ENCODE results near the gene RBBP8NL. TPM values are rescaled to one million over a fixed set of nuclear protein-coding genes. Genes with fewer than 3 reads are reported as not detected.

Gene RBBP8NL
- total and polyA plus RNA-seq, 4 donors: under 0.01 to 0.14 TPM; not detected in 2

DNA sequence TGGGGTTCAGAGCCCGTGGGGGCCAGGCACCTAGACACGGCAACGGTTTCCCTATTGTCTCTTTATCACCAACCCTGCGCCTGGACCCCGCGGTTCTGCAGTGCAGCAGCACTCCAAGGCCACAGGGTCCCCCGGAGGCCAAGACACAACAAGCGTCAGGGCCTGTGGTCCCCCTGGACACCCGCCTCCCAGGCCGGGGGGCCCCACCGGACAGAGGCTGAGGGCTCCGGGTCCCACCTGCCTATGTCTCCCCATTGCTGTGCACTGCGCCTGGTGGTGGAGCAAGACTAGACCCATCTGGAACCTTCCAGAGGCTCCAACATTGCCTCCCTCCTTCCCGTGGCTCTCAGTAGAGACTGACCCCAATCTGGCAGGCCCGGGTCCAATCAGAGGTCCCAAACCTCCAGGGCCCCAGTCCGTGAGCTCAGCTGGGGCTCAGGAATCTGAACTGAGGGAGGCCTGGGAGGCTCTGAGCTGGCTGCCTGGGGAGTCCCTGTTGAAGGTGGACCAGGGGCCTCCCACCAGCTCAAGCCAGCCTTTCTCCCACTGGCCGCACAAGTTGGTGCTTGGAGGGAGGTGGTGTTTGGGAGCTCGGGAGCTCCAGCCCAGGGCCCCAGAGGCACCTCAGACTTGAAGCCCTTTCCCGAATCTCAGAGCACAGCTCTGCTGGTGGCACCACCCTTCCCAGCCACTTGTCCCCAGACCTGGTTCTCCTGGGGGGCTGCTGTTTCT lies 39.6 kb upstream of the RBBP8NL start:
- 76% methylated on average over 19 of the region's 19 CpGs for WGBS
- H3K9me3 ChIP-seq (ENCODE audit: control insufficient read depth in 4 of 4, low read length in 3 of 4): no peaks in the 10 kb centered on the region
- no peak overlapping the region for H3K4me3 ChIP-seq (ENCODE audit: low read depth in 1 of 3, low read length in 3 of 3)
- no peaks in the 10 kb centered on the region for H3K4me1 ChIP-seq (ENCODE audit: control insufficient read depth in 4 of 4, insufficient read depth in 4 of 4, low read length in 3 of 4)
- H3K27me3 ChIP-seq (ENCODE audit: control insufficient read depth in 4 of 4, insufficient read depth in 4 of 4, low read length in 3 of 4): peaks cover 0 to 3% (median under 1%) of the 10 kb centered on the region in 4 donors
- H3K9ac ChIP-seq (ENCODE audit: low read depth in 1 of 2, low read length in 2 of 2): no peak overlapping the region
- H3K36me3 ChIP-seq (ENCODE audit: control insufficient read depth in 4 of 4, insufficient read depth in 3 of 4, low read depth in 1 of 4, low read length in 3 of 4): no peaks in the 10 kb centered on the region
- DNase-seq (ENCODE audit: low spot score): no peak
- no peak overlapping the region for H3K27ac ChIP-seq (ENCODE audit: low read depth in 1 of 2, low read length in 2 of 2)
- TF ChIP-seq, protein P1, sequence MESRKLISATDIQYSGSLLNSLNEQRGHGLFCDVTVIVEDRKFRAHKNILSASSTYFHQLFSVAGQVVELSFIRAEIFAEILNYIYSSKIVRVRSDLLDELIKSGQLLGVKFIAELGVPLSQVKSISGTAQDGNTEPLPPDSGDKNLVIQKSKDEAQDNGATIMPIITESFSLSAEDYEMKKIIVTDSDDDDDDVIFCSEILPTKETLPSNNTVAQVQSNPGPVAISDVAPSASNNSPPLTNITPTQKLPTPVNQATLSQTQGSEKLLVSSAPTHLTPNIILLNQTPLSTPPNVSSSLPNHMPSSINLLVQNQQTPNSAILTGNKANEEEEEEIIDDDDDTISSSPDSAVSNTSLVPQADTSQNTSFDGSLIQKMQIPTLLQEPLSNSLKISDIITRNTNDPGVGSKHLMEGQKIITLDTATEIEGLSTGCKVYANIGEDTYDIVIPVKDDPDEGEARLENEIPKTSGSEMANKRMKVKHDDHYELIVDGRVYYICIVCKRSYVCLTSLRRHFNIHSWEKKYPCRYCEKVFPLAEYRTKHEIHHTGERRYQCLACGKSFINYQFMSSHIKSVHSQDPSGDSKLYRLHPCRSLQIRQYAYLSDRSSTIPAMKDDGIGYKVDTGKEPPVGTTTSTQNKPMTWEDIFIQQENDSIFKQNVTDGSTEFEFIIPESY (IDR thresholded peaks at IDR 0.05): no peak
- TF ChIP-seq NR2F2 (IDR thresholded peaks at IDR 0.05) (no peak), FOXA2 (IDR thresholded peaks at IDR 0.05) (no peak), JUND (IDR thresholded peaks at IDR 0.05) (no peak), YY1 (IDR thresholded peaks at IDR 0.05) (no peak), GABPA (IDR thresholded peaks at IDR 0.05 in 1 of 2, conservative IDR thresholded peaks at IDR 0.05 in 1 of 2) (no peak), HNF4G (IDR thresholded peaks at IDR 0.05) (no peak), FOXA1 (IDR thresholded peaks at IDR 0.05) (no peak), HNF4A (conservative IDR thresholded peaks at IDR 0.05) (no peak)
- TF ChIP-seq, protein P2, sequence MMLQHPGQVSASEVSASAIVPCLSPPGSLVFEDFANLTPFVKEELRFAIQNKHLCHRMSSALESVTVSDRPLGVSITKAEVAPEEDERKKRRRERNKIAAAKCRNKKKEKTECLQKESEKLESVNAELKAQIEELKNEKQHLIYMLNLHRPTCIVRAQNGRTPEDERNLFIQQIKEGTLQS (IDR thresholded peaks at IDR 0.05): no peak
- TF ChIP-seq, protein P3, sequence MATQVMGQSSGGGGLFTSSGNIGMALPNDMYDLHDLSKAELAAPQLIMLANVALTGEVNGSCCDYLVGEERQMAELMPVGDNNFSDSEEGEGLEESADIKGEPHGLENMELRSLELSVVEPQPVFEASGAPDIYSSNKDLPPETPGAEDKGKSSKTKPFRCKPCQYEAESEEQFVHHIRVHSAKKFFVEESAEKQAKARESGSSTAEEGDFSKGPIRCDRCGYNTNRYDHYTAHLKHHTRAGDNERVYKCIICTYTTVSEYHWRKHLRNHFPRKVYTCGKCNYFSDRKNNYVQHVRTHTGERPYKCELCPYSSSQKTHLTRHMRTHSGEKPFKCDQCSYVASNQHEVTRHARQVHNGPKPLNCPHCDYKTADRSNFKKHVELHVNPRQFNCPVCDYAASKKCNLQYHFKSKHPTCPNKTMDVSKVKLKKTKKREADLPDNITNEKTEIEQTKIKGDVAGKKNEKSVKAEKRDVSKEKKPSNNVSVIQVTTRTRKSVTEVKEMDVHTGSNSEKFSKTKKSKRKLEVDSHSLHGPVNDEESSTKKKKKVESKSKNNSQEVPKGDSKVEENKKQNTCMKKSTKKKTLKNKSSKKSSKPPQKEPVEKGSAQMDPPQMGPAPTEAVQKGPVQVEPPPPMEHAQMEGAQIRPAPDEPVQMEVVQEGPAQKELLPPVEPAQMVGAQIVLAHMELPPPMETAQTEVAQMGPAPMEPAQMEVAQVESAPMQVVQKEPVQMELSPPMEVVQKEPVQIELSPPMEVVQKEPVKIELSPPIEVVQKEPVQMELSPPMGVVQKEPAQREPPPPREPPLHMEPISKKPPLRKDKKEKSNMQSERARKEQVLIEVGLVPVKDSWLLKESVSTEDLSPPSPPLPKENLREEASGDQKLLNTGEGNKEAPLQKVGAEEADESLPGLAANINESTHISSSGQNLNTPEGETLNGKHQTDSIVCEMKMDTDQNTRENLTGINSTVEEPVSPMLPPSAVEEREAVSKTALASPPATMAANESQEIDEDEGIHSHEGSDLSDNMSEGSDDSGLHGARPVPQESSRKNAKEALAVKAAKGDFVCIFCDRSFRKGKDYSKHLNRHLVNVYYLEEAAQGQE (IDR thresholded peaks at IDR 0.05): no peak
- TF ChIP-seq, protein P4, sequence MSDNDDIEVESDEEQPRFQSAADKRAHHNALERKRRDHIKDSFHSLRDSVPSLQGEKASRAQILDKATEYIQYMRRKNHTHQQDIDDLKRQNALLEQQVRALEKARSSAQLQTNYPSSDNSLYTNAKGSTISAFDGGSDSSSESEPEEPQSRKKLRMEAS (IDR thresholded peaks at IDR 0.05): no peak

DNA sequence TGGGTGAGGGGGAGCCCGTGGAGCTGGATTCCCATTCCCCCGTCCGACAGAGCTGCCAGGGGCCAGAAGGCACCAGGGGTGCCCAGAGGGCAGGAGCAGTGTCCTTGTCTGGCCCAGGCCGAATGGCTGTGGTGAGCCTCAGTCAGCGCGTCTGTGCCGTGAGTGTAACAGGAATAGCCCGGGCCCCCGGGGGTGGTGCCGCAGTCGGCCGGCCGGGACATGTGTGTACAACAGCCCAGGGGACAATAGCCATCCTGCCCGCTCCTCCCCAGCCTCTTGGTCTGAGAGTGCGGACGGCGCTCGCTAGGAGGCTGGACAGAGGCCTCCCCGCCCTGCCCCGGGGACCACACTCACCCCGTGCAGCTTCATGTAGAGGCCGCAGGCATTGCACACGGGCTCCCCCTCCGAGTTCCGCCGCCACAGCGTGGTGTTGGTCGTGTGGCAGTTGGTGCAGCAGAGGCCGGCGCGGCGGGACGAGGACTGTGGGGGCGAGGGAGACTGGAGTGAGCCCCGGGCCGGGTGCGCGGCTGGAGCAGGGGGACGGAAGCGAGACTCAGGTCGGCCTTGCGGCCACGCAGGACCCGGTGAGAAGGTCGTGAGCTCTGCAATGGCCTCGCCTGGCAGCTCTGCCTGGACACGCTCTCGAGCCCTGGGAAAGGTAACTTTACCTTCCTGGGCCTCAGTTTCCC lies 38.9 kb upstream of the RBBP8NL start:
- DNase-seq (ENCODE audit: low spot score): no peak
- H3K4me3 ChIP-seq (ENCODE audit: low read depth in 1 of 3, low read length in 3 of 3): no peak overlapping the region
- no peak overlapping the region for H3K9ac ChIP-seq (ENCODE audit: low read depth in 1 of 2, low read length in 2 of 2)
- no peak for TF ChIP-seq RXRA (IDR thresholded peaks at IDR 0.05)
- no peak for TF ChIP-seq RAD21 (IDR thresholded peaks at IDR 0.05)
- no peak for TF ChIP-seq TAF1 (conservative IDR thresholded peaks at IDR 0.05)
- TF ChIP-seq FOXA2 (IDR thresholded peaks at IDR 0.05): no peak
- TF ChIP-seq FOXA1 (IDR thresholded peaks at IDR 0.05): no peak
- H3K36me3 ChIP-seq (ENCODE audit: control insufficient read depth in 4 of 4, insufficient read depth in 3 of 4, low read depth in 1 of 4, low read length in 3 of 4): no peaks in the 10 kb centered on the region
- no peaks in the 10 kb centered on the region for H3K9me3 ChIP-seq (ENCODE audit: control insufficient read depth in 4 of 4, low read length in 3 of 4)
- no peaks in the 10 kb centered on the region for H3K4me1 ChIP-seq (ENCODE audit: control insufficient read depth in 4 of 4, insufficient read depth in 4 of 4, low read length in 3 of 4)
- H3K27me3 ChIP-seq (ENCODE audit: control insufficient read depth in 4 of 4, insufficient read depth in 4 of 4, low read length in 3 of 4): peaks cover 0 to 3% (median 0%) of the 10 kb centered on the region in 4 donors
- 87% methylated on average over 48 of the region's 48 CpGs for WGBS
- no peak overlapping the region for H3K27ac ChIP-seq (ENCODE audit: low read depth in 1 of 2, low read length in 2 of 2)
